Hepatocyte (in vitro differentiated cells): ENCODE results near the gene PPM1F. TPM values are rescaled to one million over a fixed set of nuclear protein-coding genes. Genes with fewer than 3 reads are reported as not detected.
A peak's percentile ranks its signal among the peaks of the same experiment; 100 is the strongest.

ENCODE experiments used
- DNase-seq: peaks from one replicate; pipeline ENCODE4 v3.0.0-alpha.2; 2016; ENCODE audit warnings: low spot score
- H2AFZ ChIP-seq: fragments of 200-600 bp; sonication (generic); 2 replicates; pipeline ENCODE4 v1.6.0; 2016; ENCODE audit warnings: antibody characterized with exemption, mild to moderate bottlenecking
- H3K27ac ChIP-seq: fragments of 200-600 bp; sonication (generic); 2 replicates; pipeline ENCODE4 v1.5.1; 2016; ENCODE audit warnings: mild to moderate bottlenecking
- H3K27me3 ChIP-seq: fragments of 200-600 bp; sonication (generic); 2 replicates; pipeline ENCODE4 v1.6.1; 2016
- H3K36me3 ChIP-seq: fragments of 200-600 bp; sonication (generic); replicated peaks from 2 replicates; pipeline ENCODE4 v1.5.1; 2016; ENCODE audit warnings: low read depth; ENCODE audit not compliant: insufficient read depth
- H3K4me1 ChIP-seq: fragments of 200-600 bp; sonication (generic); 2 replicates; pipeline ENCODE4 v1.5.1; 2016; ENCODE audit warnings: mild to moderate bottlenecking, moderate library complexity; ENCODE audit not compliant: insufficient read depth
- H3K4me2 ChIP-seq: fragments of 200-600 bp; sonication (generic); 2 replicates; pipeline ENCODE4 v1.6.0; 2016
- H3K4me3 ChIP-seq: fragments of 200-600 bp; sonication (generic); 2 replicates; pipeline ENCODE4 v1.5.1; 2016; ENCODE audit warnings: mild to moderate bottlenecking
- H3K79me2 ChIP-seq: fragments of 200-600 bp; sonication (generic); 2 replicates; pipeline ENCODE4 v1.6.0; 2017; ENCODE audit warnings: mild to moderate bottlenecking
- H3K9me2 ChIP-seq: fragments of 200-600 bp; sonication (generic); replicated peaks from 2 replicates; pipeline ENCODE4 v1.6.0; 2017; ENCODE audit warnings: mild to moderate bottlenecking; ENCODE audit not compliant: insufficient read depth
- H3K9me3 ChIP-seq: fragments of 200-600 bp; sonication (generic); 2 replicates; pipeline ENCODE4 v1.5.1; 2016; ENCODE audit warnings: low read depth, mild to moderate bottlenecking
- H4K20me1 ChIP-seq: fragments of 200-600 bp; sonication (generic); 2 replicates; pipeline ENCODE4 v1.6.0; 2016; ENCODE audit warnings: mild to moderate bottlenecking; ENCODE audit not compliant: insufficient read depth, poor library complexity, severe bottlenecking
- CTCF ChIP-seq: fragments of 200-600 bp; sonication (generic); IDR thresholded peaks from 2 replicates; pipeline ENCODE4 v1.5.1; 2016; ENCODE audit warnings: antibody characterized with exemption, mild to moderate bottlenecking; ENCODE audit not compliant: poor library complexity
- EZH2 ChIP-seq: fragments of 200-600 bp; sonication (generic); IDR thresholded peaks from 2 replicates; pipeline ENCODE4 v1.6.1; 2016; ENCODE audit warnings: antibody characterized with exemption, mild to moderate bottlenecking, borderline replicate concordance
- EZH2phosphoT487 ChIP-seq: fragments of 200-600 bp; sonication (generic); IDR thresholded peaks from one replicate; pipeline ENCODE4 v1.6.1; 2018; ENCODE audit warnings: antibody characterized with exemption, mild to moderate bottlenecking, low read depth, moderate library complexity; ENCODE audit not compliant: unreplicated experiment, severe bottlenecking
- WGBS: methylation state at CpG from one replicate; pipeline ENCODE4 v1.1.6; 2016; ENCODE audit warnings: low lambda C conversion rate; ENCODE audit errors: missing lambda C conversion rate; 5-methylcytosine and 5-hydroxymethylcytosine counted together
- polyA plus RNA-seq: library from polyadenylated mRNA; unstranded; fragments of >200 nt; fragmentation: Nextera tagmentation; extraction: Ambion mirVana; gene quantifications from 2 replicates; pipeline ENCODE4 v1.2.1, GENCODE V29; 2016
- total RNA-seq: library from RNA; depleted of rRNA; stranded (reverse); fragments of >200 nt; gene quantifications from 2 replicates; pipeline ENCODE4 v1.2.3, GENCODE V29; 2014

PPM1F gene
- total and polyA plus RNA-seq, 2 experiments from 2014 or later = 16.1 to 17.8 TPM

GRCh38 chr22:21948824-21949568 is 3.7 kb downstream of the PPM1F start:
- no peak for DNase-seq
- no peaks in the 10 kb centered on the region for H3K36me3 ChIP-seq
- peaks cover 16% of the 10 kb centered on the region for H3K79me2 ChIP-seq
- WGBS = 91% methylated on average over 7 of the region's 7 CpGs
- H3K4me1 ChIP-seq = peaks cover 12% of the 10 kb centered on the region
- no peaks in the 10 kb centered on the region for H3K9me3 ChIP-seq
- no peak overlapping the region for H3K4me2 ChIP-seq
- H4K20me1 ChIP-seq = peaks cover 5% of the 10 kb centered on the region
- H3K27ac ChIP-seq = no peak overlapping the region
- no peak overlapping the region for H3K4me3 ChIP-seq
- TF ChIP-seq EZH2 (no peak), CTCF (no peak), EZH2phosphoT487 (no peak)
- no peak overlapping the region for H2AFZ ChIP-seq
- no peaks in the 10 kb centered on the region for H3K27me3 ChIP-seq
- no peaks in the 10 kb centered on the region for H3K9me2 ChIP-seq

DNA sequence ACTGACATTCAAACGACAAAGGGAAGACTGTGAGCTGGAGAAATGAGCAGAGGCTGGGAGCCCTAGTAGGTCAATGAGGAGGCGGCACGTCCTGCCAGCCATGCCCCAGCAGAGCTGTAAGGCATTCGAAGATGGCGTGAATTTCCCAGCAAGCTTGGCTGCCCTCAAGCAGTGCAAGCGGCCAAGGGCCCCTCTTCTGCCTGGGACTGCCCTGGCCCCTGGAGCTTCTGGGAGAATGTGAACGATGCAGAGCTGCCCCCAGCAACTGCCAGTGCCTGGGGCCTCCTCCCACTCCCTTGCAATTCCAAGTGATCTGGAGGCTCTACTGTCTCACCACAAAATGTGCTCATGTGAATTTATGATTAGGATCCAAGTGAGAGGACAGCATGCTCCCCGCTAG is 4.3 kb downstream of the PPM1F start:
- H3K9me2 ChIP-seq = no peaks in the 10 kb centered on the region
- H3K9me3 ChIP-seq = no peaks in the 10 kb centered on the region
- H3K27me3 ChIP-seq = no peaks in the 10 kb centered on the region
- WGBS = 80% methylated on average over 8 of the region's 8 CpGs
- H3K4me1 ChIP-seq = peaks cover 12% of the 10 kb centered on the region
- no peak overlapping the region for H3K4me3 ChIP-seq
- peaks cover 16% of the 10 kb centered on the region for H3K79me2 ChIP-seq
- H3K36me3 ChIP-seq = no peaks in the 10 kb centered on the region
- no peak overlapping the region for H3K27ac ChIP-seq
- H2AFZ ChIP-seq = no peak overlapping the region
- H4K20me1 ChIP-seq = peaks cover 5% of the 10 kb centered on the region
- no peak for TF ChIP-seq EZH2phosphoT487
- no peak overlapping the region for H3K4me2 ChIP-seq
- no peak for DNase-seq

GRCh38 chr22:21947040-21948014 is 5.3 kb downstream of the PPM1F start:
- Histone ChIP-seq H3K27ac (peak overlapping the region; percentile 47), H3K4me3 (no peak overlapping the region), H3K4me2 (no peak overlapping the region), H2AFZ (no peak overlapping the region), H3K36me3 (no peaks in the 10 kb centered on the region), H3K9me2 (no peaks in the 10 kb centered on the region), H4K20me1 (peaks cover 5% of the 10 kb centered on the region), H3K9me3 (no peaks in the 10 kb centered on the region), H3K4me1 (peaks cover 8% of the 10 kb centered on the region), H3K27me3 (no peaks in the 10 kb centered on the region), H3K79me2 (peaks cover 16% of the 10 kb centered on the region)
- DNase-seq = peak; percentile 57
- 71% methylated on average over 14 of the region's 16 CpGs for WGBS
- TF ChIP-seq EZH2phosphoT487 (no peak), EZH2 (no peak), CTCF (peak; percentile 40)
